K562 (cell line): ENCODE measurements around the gene PYHIN1. TPM values are rescaled to one million over a fixed set of nuclear protein-coding genes. Genes with fewer than 3 reads are reported as not detected.

Experiments
- CHCHD3 ChIP-seq: fragments of 250-450 bp; sonication (Bioruptor Pico); IDR thresholded peaks from 2 replicates; pipeline ENCODE4 v2.1.2; 2022; ENCODE audit warnings: mild to moderate bottlenecking
- COPS2 ChIP-seq: fragments of 450-650 bp; conservative IDR thresholded peaks from 2 replicates; pipeline ENCODE4 v1.6.1; 2016; ENCODE audit warnings: mild to moderate bottlenecking, moderate library complexity
- ETS2 ChIP-seq: IDR thresholded peaks from 2 replicates; pipeline ENCODE4 v1.6.1; 2016; ENCODE audit warnings: borderline replicate concordance, missing genetic modification characterization, mild to moderate bottlenecking, moderate library complexity, missing compliant biosample characterization; ENCODE audit not compliant: poor library complexity, severe bottlenecking
- GTF2E2 ChIP-seq: fragments of 200-800 bp; sonication (Bioruptor generic); IDR thresholded peaks from 2 replicates; pipeline ENCODE4 v1.6.1; 2016; ENCODE audit warnings: missing genetic modification characterization, missing compliant biosample characterization
- HNRNPK ChIP-seq: fragments of 200-400 bp; formaldehyde crosslinking; IDR thresholded peaks from one replicate; pipeline ENCODE4 v1.6.1; 2018; ENCODE audit warnings: mild to moderate bottlenecking, low read depth, low read length; ENCODE audit not compliant: poor library complexity, severe bottlenecking
- POLR2AphosphoS5 ChIP-seq: IDR thresholded peaks from 2 replicates; pipeline ENCODE4 v1.6.1; 2011; ENCODE audit warnings: mild to moderate bottlenecking, low read depth, low read length, moderate library complexity; ENCODE audit not compliant: control insufficient read depth, insufficient read depth
- SIN3B ChIP-seq: fragments of 450-650 bp; IDR thresholded peaks from 2 replicates; pipeline ENCODE4 v1.6.1; 2017; ENCODE audit warnings: low read depth, mild to moderate bottlenecking, moderate library complexity
- SMARCA4 ChIP-seq: fragments of 450-650 bp; IDR thresholded peaks from 2 replicates; pipeline ENCODE4 v1.6.1; 2016
- STAT5B ChIP-seq: fragments of 250-450 bp; sonication (Bioruptor Pico); IDR thresholded peaks from 2 replicates; pipeline ENCODE4 v1.8.0; 2021; ENCODE audit warnings: mild to moderate bottlenecking, inconsistent platforms
- ZKSCAN1 ChIP-seq: fragments of 150-350 bp; IDR thresholded peaks from 2 replicates; pipeline ENCODE4 v1.6.1; 2016; ENCODE audit warnings: low read depth, low read length
- ZNF311 ChIP-seq: fragments of 250-450 bp; sonication (Bioruptor Pico); IDR thresholded peaks from 2 replicates; pipeline ENCODE4 v1.4.0; 2020; ENCODE audit warnings: mild to moderate bottlenecking, moderate library complexity
- ZNF589 ChIP-seq: fragments of 200-800 bp; sonication (Bioruptor generic); IDR thresholded peaks from 2 replicates; pipeline ENCODE4 v1.6.1; 2016; ENCODE audit warnings: low read depth, missing genetic modification characterization, missing compliant biosample characterization
- ZNF764 ChIP-seq: fragments of 250-450 bp; sonication (Bioruptor Pico); IDR thresholded peaks from 2 replicates; pipeline ENCODE4 v1.4.0; 2020; ENCODE audit warnings: low read depth, mild to moderate bottlenecking, moderate library complexity
- ZSCAN29 ChIP-seq: fragments of 450-650 bp; IDR thresholded peaks from 2 replicates; pipeline ENCODE4 v1.6.1; 2017
- polyA plus RNA-seq, 8 experiments: library from polyadenylated mRNA; depleted of rRNA in 4 of 8; stranded (reverse) in 5 of 8; unstranded in 3 of 8; fragments of >200 nt; fragmentation: Nextera tagmentation in 2 of 8; fragmentation: Illumina TruSeq in 1 of 8; extraction: Ambion mirVana in 2 of 8; extraction: Trizol in 1 of 8; gene quantifications; 2 replicates each; pipeline versions ENCODE4 v1.2.1 to v1.2.3, GENCODE V29; 2011 to 2014; ENCODE audit warnings: inconsistent platforms in 1 of 8, missing spikeins in 1 of 8
- total RNA-seq, 7 experiments: library from RNA; depleted of rRNA in 6 of 7; stranded (reverse); fragments of >200 nt in 6 of 7; fragmentation: Illumina TruSeq in 2 of 7; extraction: Trizol in 2 of 7; gene quantifications; 2 replicates each; pipeline versions ENCODE4 v1.2.1 to v1.2.3, GENCODE V29; 2011 to 2021; ENCODE audit warnings: low replicate concordance in 1 of 7
- TF ChIP-seq, protein P1 (sequence below): fragments of 250-450 bp; sonication (Bioruptor Pico); IDR thresholded peaks from 2 replicates; pipeline ENCODE4 v1.5.0; 2022; ENCODE audit warnings: mild to moderate bottlenecking
- TF ChIP-seq, protein P2 (sequence below): sonication (generic); formaldehyde crosslinking; IDR thresholded peaks from 2 replicates; pipeline ENCODE4 v1.8.0; 2022; ENCODE audit warnings: mild to moderate bottlenecking, missing genetic modification reagents
- TF ChIP-seq, protein P3 (sequence below): fragments of 450-650 bp; formaldehyde crosslinking; conservative IDR thresholded peaks from 2 replicates; pipeline ENCODE4 v1.4.0; 2022; ENCODE audit warnings: mild to moderate bottlenecking, missing genetic modification characterization
- TF ChIP-seq, protein P4 (sequence below): sonication (generic); formaldehyde crosslinking; IDR thresholded peaks from 2 replicates; pipeline ENCODE4 v1.8.1; 2023; ENCODE audit warnings: mild to moderate bottlenecking, missing genetic modification reagents, moderate library complexity
- TF ChIP-seq, protein P5 (sequence below), 2 experiments: IDR thresholded peaks; 2 replicates each; pipeline ENCODE4 v1.6.1; 2012; ENCODE audit warnings: improper control_type of control experiment in 2 of 2, low read depth in 2 of 2, low read length in 2 of 2, borderline replicate concordance in 1 of 2

PYHIN1 gene
- total and polyA plus RNA-seq, 9 of the 15 experiments (the other 6 are each of a cell fraction or from before 2014, with no cell fraction given), result not detected

DNA sequence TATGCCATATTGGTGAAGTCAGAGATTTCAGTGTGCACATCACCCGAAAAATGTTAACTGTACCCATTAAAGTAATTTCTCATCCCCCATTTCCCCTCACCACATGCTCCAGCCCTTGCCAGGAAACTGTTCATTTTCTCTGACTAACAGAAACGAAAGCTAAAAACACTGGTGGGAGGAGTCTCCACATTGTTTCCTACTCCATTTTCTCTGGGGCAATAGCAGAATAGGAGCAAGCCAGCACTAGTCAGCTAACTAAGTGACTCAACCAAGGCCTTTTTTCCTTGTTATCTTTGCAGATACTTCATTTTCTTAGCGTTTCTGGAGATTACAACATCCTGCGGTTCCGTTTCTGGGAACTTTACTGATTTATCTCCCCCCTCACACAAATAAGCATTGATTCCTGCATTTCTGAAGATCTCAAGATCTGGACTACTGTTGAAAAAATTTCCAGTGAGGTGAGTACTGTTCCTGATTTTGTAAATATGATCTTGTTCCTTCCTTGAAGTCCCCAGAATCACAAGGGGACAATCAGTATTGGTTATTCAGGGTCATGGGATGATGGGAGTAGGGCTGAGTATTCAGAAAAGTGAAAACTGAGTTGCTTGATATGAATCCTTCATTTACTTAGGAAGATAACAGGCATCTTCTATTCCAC, 78.5 kb downstream of the PYHIN1 start, which contains the start of gene IFI16 (continued):
- TF ChIP-seq, protein P1, sequence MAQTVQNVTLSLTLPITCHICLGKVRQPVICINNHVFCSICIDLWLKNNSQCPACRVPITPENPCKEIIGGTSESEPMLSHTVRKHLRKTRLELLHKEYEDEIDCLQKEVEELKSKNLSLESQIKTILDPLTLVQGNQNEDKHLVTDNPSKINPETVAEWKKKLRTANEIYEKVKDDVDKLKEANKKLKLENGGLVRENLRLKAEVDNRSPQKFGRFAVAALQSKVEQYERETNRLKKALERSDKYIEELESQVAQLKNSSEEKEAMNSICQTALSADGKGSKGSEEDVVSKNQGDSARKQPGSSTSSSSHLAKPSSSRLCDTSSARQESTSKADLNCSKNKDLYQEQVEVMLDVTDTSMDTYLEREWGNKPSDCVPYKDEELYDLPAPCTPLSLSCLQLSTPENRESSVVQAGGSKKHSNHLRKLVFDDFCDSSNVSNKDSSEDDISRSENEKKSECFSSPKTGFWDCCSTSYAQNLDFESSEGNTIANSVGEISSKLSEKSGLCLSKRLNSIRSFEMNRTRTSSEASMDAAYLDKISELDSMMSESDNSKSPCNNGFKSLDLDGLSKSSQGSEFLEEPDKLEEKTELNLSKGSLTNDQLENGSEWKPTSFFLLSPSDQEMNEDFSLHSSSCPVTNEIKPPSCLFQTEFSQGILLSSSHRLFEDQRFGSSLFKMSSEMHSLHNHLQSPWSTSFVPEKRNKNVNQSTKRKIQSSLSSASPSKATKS (CRISPR knock-in tag), result no peak
- TF ChIP-seq POLR2AphosphoS5, result no peak
- TF ChIP-seq, protein P2, sequence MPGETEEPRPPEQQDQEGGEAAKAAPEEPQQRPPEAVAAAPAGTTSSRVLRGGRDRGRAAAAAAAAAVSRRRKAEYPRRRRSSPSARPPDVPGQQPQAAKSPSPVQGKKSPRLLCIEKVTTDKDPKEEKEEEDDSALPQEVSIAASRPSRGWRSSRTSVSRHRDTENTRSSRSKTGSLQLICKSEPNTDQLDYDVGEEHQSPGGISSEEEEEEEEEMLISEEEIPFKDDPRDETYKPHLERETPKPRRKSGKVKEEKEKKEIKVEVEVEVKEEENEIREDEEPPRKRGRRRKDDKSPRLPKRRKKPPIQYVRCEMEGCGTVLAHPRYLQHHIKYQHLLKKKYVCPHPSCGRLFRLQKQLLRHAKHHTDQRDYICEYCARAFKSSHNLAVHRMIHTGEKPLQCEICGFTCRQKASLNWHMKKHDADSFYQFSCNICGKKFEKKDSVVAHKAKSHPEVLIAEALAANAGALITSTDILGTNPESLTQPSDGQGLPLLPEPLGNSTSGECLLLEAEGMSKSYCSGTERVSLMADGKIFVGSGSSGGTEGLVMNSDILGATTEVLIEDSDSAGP, result no peak
- no peak for TF ChIP-seq ZSCAN29
- peak; percentile 73; the same call in 1 of the 2 replicates for TF ChIP-seq GTF2E2 (tag)
- TF ChIP-seq ZKSCAN1, result no peak
- TF ChIP-seq, protein P3, sequence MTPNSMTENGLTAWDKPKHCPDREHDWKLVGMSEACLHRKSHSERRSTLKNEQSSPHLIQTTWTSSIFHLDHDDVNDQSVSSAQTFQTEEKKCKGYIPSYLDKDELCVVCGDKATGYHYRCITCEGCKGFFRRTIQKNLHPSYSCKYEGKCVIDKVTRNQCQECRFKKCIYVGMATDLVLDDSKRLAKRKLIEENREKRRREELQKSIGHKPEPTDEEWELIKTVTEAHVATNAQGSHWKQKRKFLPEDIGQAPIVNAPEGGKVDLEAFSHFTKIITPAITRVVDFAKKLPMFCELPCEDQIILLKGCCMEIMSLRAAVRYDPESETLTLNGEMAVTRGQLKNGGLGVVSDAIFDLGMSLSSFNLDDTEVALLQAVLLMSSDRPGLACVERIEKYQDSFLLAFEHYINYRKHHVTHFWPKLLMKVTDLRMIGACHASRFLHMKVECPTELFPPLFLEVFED (CRISPR knock-in tag), result no peak
- no peak for TF ChIP-seq COPS2
- TF ChIP-seq ETS2 (tag), result no peak
- no peak for TF ChIP-seq SIN3B
- TF ChIP-seq, protein P4, sequence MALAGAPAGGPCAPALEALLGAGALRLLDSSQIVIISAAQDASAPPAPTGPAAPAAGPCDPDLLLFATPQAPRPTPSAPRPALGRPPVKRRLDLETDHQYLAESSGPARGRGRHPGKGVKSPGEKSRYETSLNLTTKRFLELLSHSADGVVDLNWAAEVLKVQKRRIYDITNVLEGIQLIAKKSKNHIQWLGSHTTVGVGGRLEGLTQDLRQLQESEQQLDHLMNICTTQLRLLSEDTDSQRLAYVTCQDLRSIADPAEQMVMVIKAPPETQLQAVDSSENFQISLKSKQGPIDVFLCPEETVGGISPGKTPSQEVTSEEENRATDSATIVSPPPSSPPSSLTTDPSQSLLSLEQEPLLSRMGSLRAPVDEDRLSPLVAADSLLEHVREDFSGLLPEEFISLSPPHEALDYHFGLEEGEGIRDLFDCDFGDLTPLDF (CRISPR knock-in tag), result no peak
- peak; percentile 71; the same call in 1 of the 2 replicates for TF ChIP-seq SMARCA4
- TF ChIP-seq STAT5B (CRISPR knock-in tag), result no peak
- no peak for TF ChIP-seq ZNF764 (CRISPR knock-in tag)
- no peak for TF ChIP-seq CHCHD3 (CRISPR knock-in tag)
- TF ChIP-seq, protein P5, sequence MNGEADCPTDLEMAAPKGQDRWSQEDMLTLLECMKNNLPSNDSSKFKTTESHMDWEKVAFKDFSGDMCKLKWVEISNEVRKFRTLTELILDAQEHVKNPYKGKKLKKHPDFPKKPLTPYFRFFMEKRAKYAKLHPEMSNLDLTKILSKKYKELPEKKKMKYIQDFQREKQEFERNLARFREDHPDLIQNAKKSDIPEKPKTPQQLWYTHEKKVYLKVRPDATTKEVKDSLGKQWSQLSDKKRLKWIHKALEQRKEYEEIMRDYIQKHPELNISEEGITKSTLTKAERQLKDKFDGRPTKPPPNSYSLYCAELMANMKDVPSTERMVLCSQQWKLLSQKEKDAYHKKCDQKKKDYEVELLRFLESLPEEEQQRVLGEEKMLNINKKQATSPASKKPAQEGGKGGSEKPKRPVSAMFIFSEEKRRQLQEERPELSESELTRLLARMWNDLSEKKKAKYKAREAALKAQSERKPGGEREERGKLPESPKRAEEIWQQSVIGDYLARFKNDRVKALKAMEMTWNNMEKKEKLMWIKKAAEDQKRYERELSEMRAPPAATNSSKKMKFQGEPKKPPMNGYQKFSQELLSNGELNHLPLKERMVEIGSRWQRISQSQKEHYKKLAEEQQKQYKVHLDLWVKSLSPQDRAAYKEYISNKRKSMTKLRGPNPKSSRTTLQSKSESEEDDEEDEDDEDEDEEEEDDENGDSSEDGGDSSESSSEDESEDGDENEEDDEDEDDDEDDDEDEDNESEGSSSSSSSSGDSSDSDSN (IDR thresholded peaks at IDR 0.05; ENCODE audit: borderline replicate concordance in 1 of 2, low read depth in 2 of 2, low read length in 2 of 2), result no peak
- TF ChIP-seq ZNF311 (CRISPR knock-in tag), result no peak
- TF ChIP-seq ZNF589 (CRISPR knock-in tag), result peak; percentile 91; the same call in 1 of the 2 replicates
- TF ChIP-seq HNRNPK, result no peak
